ENCODE data around the gene NOL7. TPM values are rescaled to one million over a fixed set of nuclear protein-coding genes. Genes with fewer than 3 reads are reported as not detected.
A peak's percentile ranks its signal among the peaks of the same experiment; 100 is the strongest.

Gene NOL7
- total RNA-seq, result 100 to 1,000 TPM in 1 of 9 donors, 10 to 100 TPM in 8; 58.5 to 104 (median 75.1) TPM
- 100 to 1,000 TPM in 1 of 3 donors, 10 to 100 TPM in 2; 42.4 to 111 (median 48.2) TPM for polyA plus RNA-seq
- long read RNA-seq, donor 1, transcript NOL7-201 (4 exons, 646 nt), result minor isoform, 5 of 95 reads
- long read RNA-seq, donor 1, transcript NOL7-202 (8 exons, 1,184 nt), result major isoform, 55 of 95 reads
- long read RNA-seq, donor 1, partial matches to known transcripts, result 26 of 95 reads
- long read RNA-seq, donor 1, other reads (novel, unspliced or antisense), result 9 of 95 reads
- long read RNA-seq, donor 2, transcript NOL7-202 (8 exons, 1,184 nt), result major isoform, 31 of 31 reads
- long read RNA-seq, donor 2, partial matches to known transcripts, result 0 of 31 reads
- long read RNA-seq, donor 2, other reads (novel, unspliced or antisense), result 0 of 31 reads
- long read RNA-seq, donor 3, transcript NOL7-202 (8 exons, 1,184 nt), result major isoform, 44 of 102 reads
- long read RNA-seq, donor 3, partial matches to known transcripts, result 50 of 102 reads
- long read RNA-seq, donor 3, other reads (novel, unspliced or antisense), result 5 of 102 reads
- long read RNA-seq, donor 4, transcript NOL7-202 (8 exons, 1,184 nt), result major isoform, 65 of 98 reads
- long read RNA-seq, donor 4, partial matches to known transcripts, result 30 of 98 reads
- long read RNA-seq, donor 4, other reads (novel, unspliced or antisense), result 1 of 98 reads
- long read RNA-seq, donor 5, transcript NOL7-202 (8 exons, 1,184 nt), result major isoform, 102 of 107 reads
- long read RNA-seq, donor 5, partial matches to known transcripts, result 0 of 107 reads
- long read RNA-seq, donor 5, other reads (novel, unspliced or antisense), result 1 of 107 reads
- long read RNA-seq, donor 6, transcript NOL7-201 (4 exons, 646 nt), result minor isoform, 5 of 56 reads
- long read RNA-seq, donor 6, transcript NOL7-202 (8 exons, 1,184 nt), result major isoform, 27 of 56 reads
- long read RNA-seq, donor 6, partial matches to known transcripts, result 23 of 56 reads
- long read RNA-seq, donor 6, other reads (novel, unspliced or antisense), result 0 of 56 reads
- long read RNA-seq, donor 7, transcript NOL7-202 (8 exons, 1,184 nt), result major isoform, 24 of 35 reads
- long read RNA-seq, donor 7, partial matches to known transcripts, result 11 of 35 reads
- long read RNA-seq, donor 7, other reads (novel, unspliced or antisense), result 0 of 35 reads
- long read RNA-seq, donor 8, transcript NOL7-202 (8 exons, 1,184 nt), result major isoform, 74 of 114 reads
- long read RNA-seq, donor 8, partial matches to known transcripts, result 29 of 114 reads
- long read RNA-seq, donor 8, other reads (novel, unspliced or antisense), result 7 of 114 reads
- long read RNA-seq, donor 9, transcript NOL7-202 (8 exons, 1,184 nt), result major isoform, 24 of 47 reads
- long read RNA-seq, donor 9, partial matches to known transcripts, result 10 of 47 reads
- long read RNA-seq, donor 9, other reads (novel, unspliced or antisense), result 8 of 47 reads
- long read RNA-seq, donor 10, transcript NOL7-202 (8 exons, 1,184 nt), result major isoform, 41 of 52 reads
- long read RNA-seq, donor 10, partial matches to known transcripts, result 5 of 52 reads
- long read RNA-seq, donor 10, other reads (novel, unspliced or antisense), result 6 of 52 reads

- Histone ChIP-seq H3K9me3 (replicated peaks in 1 of 3) (no peaks in the 10 kb centered on the region), H3K27me3 (no peaks in the 10 kb centered on the region), H3K27ac (peak within 1 kb of the TSS; percentile 58 to 93 (median 91)), H3K36me3 (replicated peaks in 1 of 2) (peaks cover 0 to 33% of the 10 kb centered on the region in 2 donors), H3K4me1 (replicated peaks in 1 of 2) (peaks cover 10 to 27% of the 10 kb centered on the region in 2 donors), H3K4me3 (peak within 1 kb of the TSS; percentile 53 to 83 (median 70))
- intact Hi-C loops (cut with DNase I), result loop anchor here in 1 of 2 donors (5.0 kb wide), 1 partner anchor 97 kb away; the partner anchor contains the start of gene RANBP9
- peak; percentile 98 to 99 (median 98) for DNase-seq
- 0% methylated on average over 41 to 85 of the region's 85 CpGs for WGBS, 4 donors
- TF ChIP-seq POLR2A (IDR thresholded peaks at IDR 0.05), result peak; percentile 78 to 81
- peak; percentile 79 to 98 (median 92) for TF ChIP-seq CTCF (IDR thresholded peaks at IDR 0.05)
Measured at GRCh38 chr6:13614926-13615791, at the start of gene NOL7. Gene NOL7, plus strand, starts transcription at chr6:13615335. Its CDS starts 24 bp downstream, at chr6:13615359.

GRCh38 chr6:13565921-13566320 is 49.2 kb upstream of the NOL7 start:
- Histone ChIP-seq H3K4me1 (replicated peaks in 1 of 2) (no peaks in the 10 kb centered on the region), H3K36me3 (replicated peaks in 1 of 2) (no peaks in the 10 kb centered on the region), H3K9me3 (replicated peaks in 1 of 3) (no peaks in the 10 kb centered on the region), H3K27me3 (peaks cover 12% of the 10 kb centered on the region), H3K27ac (no peak overlapping the region), H3K4me3 (no peak overlapping the region)
- 84 to 91% (median 86%) methylated on average over 4 of the region's 4 CpGs for WGBS, 4 donors
- no peak for TF ChIP-seq CTCF (IDR thresholded peaks at IDR 0.05)
- TF ChIP-seq POLR2A (IDR thresholded peaks at IDR 0.05), result no peak
- no peak for DNase-seq
- intact Hi-C loops (cut with DNase I), result no loop called here

GRCh38 chr6:13566500-13566899 is 48.6 kb upstream of the NOL7 start:
- no peak overlapping the region for H3K27ac ChIP-seq
- no peaks in the 10 kb centered on the region for H3K4me1 ChIP-seq (replicated peaks in 1 of 2)
- H3K27me3 ChIP-seq, result peaks cover 12% of the 10 kb centered on the region
- intact Hi-C loops (cut with DNase I), result no loop called here
- no peaks in the 10 kb centered on the region for H3K36me3 ChIP-seq (replicated peaks in 1 of 2)
- no peak overlapping the region for H3K4me3 ChIP-seq
- no peaks in the 10 kb centered on the region for H3K9me3 ChIP-seq (replicated peaks in 1 of 3)
- 83 to 92% (median 85%) methylated on average over 3 of the region's 3 CpGs for WGBS, 4 donors
- TF ChIP-seq POLR2A (IDR thresholded peaks at IDR 0.05) (no peak), CTCF (IDR thresholded peaks at IDR 0.05) (no peak)
- DNase-seq, result no peak
